Stimulated activated CD4-positive, alpha-beta T cell treated with anti-CD3 and anti-CD28 coated beads, Interleukin-1b, Interleukin-23, amount 100 ng/mL, for 4 hours (primary cell): ENCODE results near the gene AICDA.
A peak's percentile ranks its signal among the peaks of the same experiment; 100 is the strongest.
"Not testable (repeated sequence)": the region's sequence is repeated elsewhere in the genome, so short reads cannot be mapped to it uniquely, and the experiment has no call there.

Experiments used
- DNase-seq, 2 donors: peaks; one replicate each; pipeline ENCODE4 v3.0.0-alpha.2; 2020; ENCODE audit warnings: low read depth in 2 of 2

AICDA gene

GRCh38 chr12:8612629-8613028, at the start of gene AICDA:
Gene AICDA (minus strand): TSS chr12:8612859. CDS start chr12:8612767, 92 bp downstream.
- no peak for DNase-seq

- no peak for DNase-seq
These were observed 49.1 kb upstream of the AICDA start for GRCh38 chr12:8661751-8662150.

- no peak for DNase-seq
These were observed 48.4 kb upstream of the AICDA start for GRCh38 chr12:8661016-8661415.

- no peak for DNase-seq
These were observed 45.7 kb upstream of the AICDA start for GRCh38 chr12:8658346-8658745.

- no peak for DNase-seq
These were observed 42.8 kb upstream of the AICDA start for GRCh38 chr12:8655421-8655820.

GRCh38 chr12:8648576-8649205, 36.0 kb upstream of the AICDA start:
- DNase-seq = peak; percentile 9 to 23

GRCh38 chr12:8647968-8648367, 35.3 kb upstream of the AICDA start:
- DNase-seq = no peak

- peak in 1 of 2 donors; percentile 25 for DNase-seq
These were observed 31.9 kb upstream of the AICDA start for GRCh38 chr12:8644345-8645248.

GRCh38 chr12:8642775-8643174, 30.1 kb upstream of the AICDA start:
- no peak for DNase-seq

GRCh38 chr12:8639936-8640335, 27.3 kb upstream of the AICDA start:
- no peak for DNase-seq

- DNase-seq = no peak
These were observed 26.3 kb upstream of the AICDA start for GRCh38 chr12:8638951-8639350.

GRCh38 chr12:8637666-8638065, 25.0 kb upstream of the AICDA start:
- no peak for DNase-seq

- no peak for DNase-seq
These were observed 24.6 kb upstream of the AICDA start for GRCh38 chr12:8637244-8637643.

- DNase-seq = no peak
These were observed 23.9 kb upstream of the AICDA start for GRCh38 chr12:8636581-8636980.

- DNase-seq = not testable (repeated sequence)
These were observed 23.3 kb upstream of the AICDA start for GRCh38 chr12:8636007-8636346.

GRCh38 chr12:8635342-8636006, 22.8 kb upstream of the AICDA start:
- DNase-seq = not testable (repeated sequence)

- DNase-seq = no peak
These were observed 17.5 kb upstream of the AICDA start for GRCh38 chr12:8630131-8630530.

- DNase-seq = no peak
These were observed 16.9 kb upstream of the AICDA start for GRCh38 chr12:8629486-8630033.

GRCh38 chr12:8628731-8629130, 16.1 kb upstream of the AICDA start:
- DNase-seq = no peak

GRCh38 chr12:8624750-8625149, 12.1 kb upstream of the AICDA start:
- not testable (repeated sequence) for DNase-seq

GRCh38 chr12:8622646-8623045, 10.0 kb upstream of the AICDA start:
- DNase-seq = no peak

- no peak for DNase-seq
These were observed 2.5 kb upstream of the AICDA start for GRCh38 chr12:8615206-8615605.
